ENCODE measurements around the gene STRN4. TPM values are rescaled to one million over a fixed set of nuclear protein-coding genes. Genes with fewer than 3 reads are reported as not detected.

Gene STRN4
- total RNA-seq, 1 donor from 2014 or later = 69.1 TPM

DNA sequence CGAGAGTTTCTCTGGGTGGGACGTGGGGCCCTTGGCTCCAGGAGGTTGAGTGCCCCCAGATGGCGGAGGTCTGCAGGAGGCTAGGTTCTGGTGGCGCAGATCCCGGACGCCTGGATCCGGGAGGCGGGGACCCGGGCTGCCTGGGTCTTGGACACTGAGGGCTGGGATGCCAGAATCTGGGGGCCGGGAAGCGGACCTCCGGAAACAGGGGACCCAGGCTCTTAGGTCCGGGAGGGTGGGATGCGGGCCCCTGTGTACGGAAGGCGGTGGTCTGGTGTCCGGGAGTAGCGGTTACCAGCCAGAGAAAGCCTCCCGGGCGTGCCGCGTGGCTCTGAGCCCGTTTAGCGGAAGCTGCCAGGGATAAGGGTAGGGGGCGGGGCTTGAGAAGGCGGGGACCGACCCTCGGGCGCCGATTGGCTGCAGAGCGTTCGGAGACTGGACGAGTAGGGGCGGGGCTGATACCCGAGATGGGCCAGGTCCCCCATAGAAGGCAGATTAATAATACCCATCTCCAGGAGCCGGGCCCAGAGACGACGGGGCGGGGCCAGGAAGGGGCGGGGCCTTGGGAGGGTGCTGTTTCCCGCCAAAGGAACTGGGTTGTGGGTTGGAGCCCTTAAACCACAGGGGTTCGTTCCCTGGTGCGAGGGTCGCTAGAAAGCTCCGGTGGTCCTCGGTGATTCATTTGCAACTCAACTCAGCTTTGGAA is 42.2 kb upstream of the STRN4 start, which contains the start of gene SLC1A5:
TSS of gene SLC1A5 (minus strand) at position 333 of the 706 bp plus-strand sequence. CDS start 629 bp downstream, outside the sequence.
- ATAC-seq = peak; percentile 88 to 94
- intact Hi-C loops (cut with DNase I) = no loop called here
- peaks cover 42% of the 10 kb centered on the region for H3K4me1 ChIP-seq

DNA sequence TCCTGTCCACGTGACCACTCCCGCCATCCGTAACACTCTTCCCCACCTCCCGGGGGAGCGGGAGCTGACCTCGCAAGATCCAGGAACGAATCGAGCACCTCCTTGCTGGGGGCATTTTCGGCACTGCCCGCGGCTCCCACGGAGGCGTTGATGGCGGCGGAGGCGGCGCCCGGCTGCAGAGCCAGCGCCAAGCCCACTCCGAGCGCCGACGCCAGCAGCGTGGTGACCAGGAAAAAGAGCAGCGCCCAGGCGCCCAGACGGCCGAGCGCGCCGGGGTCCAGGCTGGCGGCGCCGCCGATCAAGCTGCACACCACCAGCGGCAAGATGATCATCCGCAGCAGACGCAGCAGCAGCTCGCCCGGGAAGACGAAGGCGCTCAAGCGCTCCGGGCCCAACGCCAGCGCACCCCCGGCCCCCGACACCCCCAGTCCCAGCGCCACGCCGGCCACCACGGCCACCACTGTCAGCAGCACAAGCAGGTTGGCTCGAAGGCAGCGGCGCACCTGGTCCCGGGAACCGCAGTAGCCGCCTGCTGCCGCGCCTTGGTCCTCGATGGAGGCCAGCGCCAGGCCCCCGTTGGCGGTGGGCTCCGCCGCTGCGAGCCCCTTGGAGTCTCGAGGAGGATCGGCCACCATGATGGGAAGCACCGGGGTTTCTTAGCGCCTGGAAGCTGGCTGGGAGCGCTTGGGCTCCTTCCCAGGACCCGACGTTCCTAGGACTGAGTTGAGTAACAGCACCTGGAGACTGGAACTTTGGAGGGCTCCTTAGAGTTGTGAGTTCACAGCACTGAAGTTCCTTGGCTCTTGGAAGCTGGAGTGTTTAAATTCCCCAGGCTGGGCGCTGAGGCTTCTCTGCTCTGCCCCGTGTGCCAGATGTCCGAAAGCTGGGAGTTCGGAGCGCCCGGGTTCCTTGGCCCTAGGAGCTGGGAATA is 41.3 kb upstream of the STRN4 start:
- peak; percentile 38 to 51 for ATAC-seq
- TF ChIP-seq, protein P1, sequence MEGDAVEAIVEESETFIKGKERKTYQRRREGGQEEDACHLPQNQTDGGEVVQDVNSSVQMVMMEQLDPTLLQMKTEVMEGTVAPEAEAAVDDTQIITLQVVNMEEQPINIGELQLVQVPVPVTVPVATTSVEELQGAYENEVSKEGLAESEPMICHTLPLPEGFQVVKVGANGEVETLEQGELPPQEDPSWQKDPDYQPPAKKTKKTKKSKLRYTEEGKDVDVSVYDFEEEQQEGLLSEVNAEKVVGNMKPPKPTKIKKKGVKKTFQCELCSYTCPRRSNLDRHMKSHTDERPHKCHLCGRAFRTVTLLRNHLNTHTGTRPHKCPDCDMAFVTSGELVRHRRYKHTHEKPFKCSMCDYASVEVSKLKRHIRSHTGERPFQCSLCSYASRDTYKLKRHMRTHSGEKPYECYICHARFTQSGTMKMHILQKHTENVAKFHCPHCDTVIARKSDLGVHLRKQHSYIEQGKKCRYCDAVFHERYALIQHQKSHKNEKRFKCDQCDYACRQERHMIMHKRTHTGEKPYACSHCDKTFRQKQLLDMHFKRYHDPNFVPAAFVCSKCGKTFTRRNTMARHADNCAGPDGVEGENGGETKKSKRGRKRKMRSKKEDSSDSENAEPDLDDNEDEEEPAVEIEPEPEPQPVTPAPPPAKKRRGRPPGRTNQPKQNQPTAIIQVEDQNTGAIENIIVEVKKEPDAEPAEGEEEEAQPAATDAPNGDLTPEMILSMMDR (IDR thresholded peaks at IDR 0.05) = no peak
- peak; percentile 74 for DNase-seq
- Histone ChIP-seq H3K9me3 (no peaks in the 10 kb centered on the region), H3K27ac (peak overlapping the region; percentile 90), H3K27me3 (ENCODE audit: low read depth) (no peaks in the 10 kb centered on the region), H3K4me1 (peaks cover 43% of the 10 kb centered on the region), H3K36me3 (peaks cover 13% of the 10 kb centered on the region), H3K4me3 (peak overlapping the region; percentile 86)
- intact Hi-C loops (cut with DNase I) = no loop called here

More for the DNA sequence above, 42.2 kb upstream of the STRN4 start, which contains the start of gene SLC1A5:
- H3K27me3 ChIP-seq (ENCODE audit: low read depth) = no peaks in the 10 kb centered on the region
- peak; percentile 98 for DNase-seq
- peak within 1 kb of the TSS; percentile 90 for H3K27ac ChIP-seq
- H3K9me3 ChIP-seq = no peaks in the 10 kb centered on the region
- TF ChIP-seq, protein P1 (IDR thresholded peaks at IDR 0.05) = no peak
- peak within 1 kb of the TSS; percentile 86 for H3K4me3 ChIP-seq
- H3K36me3 ChIP-seq = peaks cover 4% of the 10 kb centered on the region

DNA sequence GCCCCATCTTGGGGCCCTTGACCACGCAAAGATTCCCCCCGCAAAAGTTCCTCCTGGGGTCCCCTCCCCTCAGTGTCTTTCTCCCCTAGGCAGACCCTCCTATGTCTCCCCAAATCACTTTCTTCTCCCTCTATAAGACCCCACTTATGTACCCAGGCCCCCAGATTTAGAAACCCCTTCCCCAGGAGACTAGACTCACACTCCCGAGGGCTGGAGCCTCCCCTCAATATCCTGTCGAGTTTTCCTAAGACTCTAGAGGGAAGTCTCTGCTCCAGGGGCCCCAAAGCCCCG is 40.7 kb upstream of the STRN4 start:
- intact Hi-C loops (cut with DNase I) = no loop called here
- Histone ChIP-seq H3K9me3 (no peaks in the 10 kb centered on the region), H3K27me3 (ENCODE audit: low read depth) (no peaks in the 10 kb centered on the region), H3K27ac (peak overlapping the region; percentile 90), H3K4me3 (peak overlapping the region; percentile 86), H3K4me1 (peaks cover 40% of the 10 kb centered on the region), H3K36me3 (peaks cover 19% of the 10 kb centered on the region)
- DNase-seq (no peak), ATAC-seq (no peak)
- TF ChIP-seq, protein P1 (IDR thresholded peaks at IDR 0.05) = no peak

DNA sequence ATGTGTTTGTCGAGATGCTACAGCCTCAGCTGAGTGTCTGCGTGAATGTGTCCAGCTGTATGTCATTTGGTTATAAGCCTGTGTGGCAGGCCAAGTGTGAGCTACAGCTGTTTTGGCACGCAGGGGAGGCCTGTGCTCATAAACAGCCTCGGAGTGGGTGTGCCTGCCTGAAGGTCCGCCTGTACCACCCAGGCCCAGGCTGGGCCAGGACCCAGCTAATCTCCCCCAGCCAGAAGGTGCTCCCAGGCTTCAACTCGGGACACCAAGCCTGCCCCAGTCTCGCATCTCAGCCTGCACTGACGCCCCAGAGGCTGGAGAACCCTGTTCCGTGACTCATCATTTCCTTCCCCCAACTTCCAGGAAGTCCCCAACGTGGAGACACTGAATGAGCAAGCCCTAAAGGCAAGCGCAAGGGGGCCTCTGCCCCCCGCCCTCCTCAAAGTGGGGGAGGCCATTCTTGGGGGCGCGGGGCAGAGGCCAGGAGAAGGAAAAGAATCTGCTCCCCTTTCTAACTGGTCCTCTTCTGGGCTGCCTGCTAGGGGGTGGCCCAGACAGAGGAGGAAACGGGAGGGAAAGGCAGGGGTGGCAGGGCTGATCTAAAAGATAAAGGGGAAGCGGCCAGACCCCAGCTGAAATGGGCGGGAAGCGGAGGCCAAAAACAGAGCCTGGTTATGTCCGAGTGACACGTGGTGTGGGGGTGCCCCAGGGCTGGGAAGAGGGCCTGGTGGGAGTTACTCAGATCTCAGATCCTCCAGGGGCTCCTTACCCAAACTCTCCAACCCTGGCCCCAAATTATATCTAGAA is 40.2 kb upstream of the STRN4 start:
- Histone ChIP-seq H3K27ac (peak overlapping the region; percentile 90), H3K4me3 (peak overlapping the region; percentile 86), H3K27me3 (ENCODE audit: low read depth) (no peaks in the 10 kb centered on the region), H3K9me3 (no peaks in the 10 kb centered on the region), H3K36me3 (peaks cover 24% of the 10 kb centered on the region), H3K4me1 (peaks cover 38% of the 10 kb centered on the region)
- DNase-seq = peak; percentile 78
- TF ChIP-seq, protein P1 (IDR thresholded peaks at IDR 0.05) = no peak
- intact Hi-C loops (cut with DNase I) = no loop called here
- peak; percentile 51 to 72 for ATAC-seq

DNA sequence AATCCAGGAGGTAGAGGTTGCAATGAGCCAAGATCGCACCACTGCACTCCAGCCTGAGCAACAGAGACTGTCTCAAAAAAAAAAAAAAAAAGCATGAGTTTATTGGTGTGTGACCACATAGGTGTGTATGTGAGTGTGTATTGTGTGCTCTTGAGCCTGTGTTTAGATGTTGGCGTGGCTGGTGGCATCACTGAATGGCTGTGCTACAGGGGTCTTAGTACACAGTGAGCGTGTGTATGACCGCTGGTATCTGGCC is 39.7 kb upstream of the STRN4 start:
- TF ChIP-seq, protein P1 (IDR thresholded peaks at IDR 0.05) = no peak
- Histone ChIP-seq H3K9me3 (no peaks in the 10 kb centered on the region), H3K36me3 (peaks cover 30% of the 10 kb centered on the region), H3K4me1 (peaks cover 38% of the 10 kb centered on the region), H3K27me3 (ENCODE audit: low read depth) (no peaks in the 10 kb centered on the region), H3K4me3 (peak overlapping the region; percentile 86), H3K27ac (peak overlapping the region; percentile 90)
- ATAC-seq (no peak), DNase-seq (no peak)
- intact Hi-C loops (cut with DNase I) = no loop called here
